ENCODE results near the gene FAM81B.

- TF ChIP-seq CTCF (IDR thresholded peaks at IDR 0.05) (no peak), POLR2AphosphoS5 (IDR thresholded peaks at IDR 0.05) (no peak), POLR2A (IDR thresholded peaks at IDR 0.05) (no peak), EP300 (IDR thresholded peaks at IDR 0.05) (no peak)
These were observed 40.5 kb upstream of the FAM81B start for GRCh38 chr5:95350631-95351030.
